Rectal smooth muscle tissue (tissue), 1 donor: ENCODE results near the gene FBLN2.

Source experiments
- H3K27ac ChIP-seq: one replicate; pipeline ENCODE4 v1.7.0; 2013; ENCODE audit warnings: low read depth, low read length, inconsistent platforms
- H3K27me3 ChIP-seq: one replicate; pipeline ENCODE4 v1.7.0; 2013; ENCODE audit warnings: low read length; ENCODE audit not compliant: control insufficient read depth, insufficient read depth
- H3K36me3 ChIP-seq: one replicate; pipeline ENCODE4 v1.7.0; 2013; ENCODE audit warnings: low read length; ENCODE audit not compliant: control insufficient read depth, insufficient read depth
- H3K4me1 ChIP-seq: one replicate; pipeline ENCODE4 v1.7.0; 2013; ENCODE audit warnings: low read length; ENCODE audit not compliant: control insufficient read depth, insufficient read depth
- H3K4me3 ChIP-seq: one replicate; pipeline ENCODE4 v1.7.0; 2013; ENCODE audit warnings: low read length
- H3K9ac ChIP-seq: one replicate; pipeline ENCODE4 v1.7.0; 2013; ENCODE audit warnings: low read length

FBLN2 gene

GRCh38 chr3:13655061-13655913 is 106.4 kb downstream of the FBLN2 start:
- H3K4me1 ChIP-seq, result no peaks in the 10 kb centered on the region
- H3K36me3 ChIP-seq, result no peaks in the 10 kb centered on the region
- H3K9ac ChIP-seq, result no peak overlapping the region
- H3K27ac ChIP-seq, result no peak overlapping the region
- H3K27me3 ChIP-seq, result peaks cover 21% of the 10 kb centered on the region
- no peak overlapping the region for H3K4me3 ChIP-seq

DNA sequence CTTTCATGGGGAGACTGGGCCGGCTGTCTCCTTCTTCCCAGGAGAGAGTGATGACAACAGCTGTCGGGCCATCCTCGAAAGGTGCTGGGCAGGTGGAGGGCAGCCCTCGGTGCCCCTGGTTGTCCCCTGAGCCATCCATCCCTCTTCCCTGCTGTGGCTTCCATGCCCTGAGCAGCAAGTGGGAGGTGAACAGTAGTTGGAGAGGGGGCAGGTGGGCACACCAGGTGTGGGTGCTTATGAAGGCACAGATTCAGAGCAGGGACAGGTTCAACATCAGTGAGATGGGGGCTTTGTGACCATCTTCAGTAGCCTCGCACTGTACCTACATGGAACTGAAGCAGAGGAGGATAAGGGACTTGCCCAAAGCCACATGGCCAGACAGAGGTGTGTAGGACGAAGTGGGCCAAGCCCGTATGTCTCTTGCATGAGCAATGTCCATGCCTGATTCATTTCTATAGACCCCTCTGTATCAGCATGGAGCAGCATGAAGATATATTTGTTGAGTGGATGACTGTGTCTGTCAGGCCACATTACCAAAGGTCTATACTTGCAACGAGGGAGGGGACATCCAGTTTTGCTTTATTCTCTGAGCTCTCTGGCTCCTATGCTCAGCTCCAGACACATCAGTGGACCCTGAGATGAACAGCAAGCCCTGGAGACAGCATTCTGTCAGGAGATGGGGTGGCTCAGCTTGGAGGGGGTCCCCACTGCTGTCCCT is 107.8 kb downstream of the FBLN2 start:
- Histone ChIP-seq H3K4me3 (no peak overlapping the region), H3K9ac (no peak overlapping the region), H3K4me1 (no peaks in the 10 kb centered on the region), H3K27ac (no peak overlapping the region), H3K27me3 (peaks cover 17% of the 10 kb centered on the region), H3K36me3 (no peaks in the 10 kb centered on the region)

- Histone ChIP-seq H3K4me1 (no peaks in the 10 kb centered on the region), H3K27ac (no peak overlapping the region), H3K4me3 (no peak overlapping the region), H3K36me3 (no peaks in the 10 kb centered on the region), H3K9ac (no peak overlapping the region), H3K27me3 (peaks cover 20% of the 10 kb centered on the region)
These were observed 108.9 kb downstream of the FBLN2 start for GRCh38 chr3:13657660-13658435.

- no peaks in the 10 kb centered on the region for H3K4me1 ChIP-seq
- no peak overlapping the region for H3K9ac ChIP-seq
- no peak overlapping the region for H3K4me3 ChIP-seq
- H3K27me3 ChIP-seq, result peaks cover 20% of the 10 kb centered on the region
- no peaks in the 10 kb centered on the region for H3K36me3 ChIP-seq
- no peak overlapping the region for H3K27ac ChIP-seq
These were observed 109.8 kb downstream of the FBLN2 start for GRCh38 chr3:13658681-13659080.

DNA sequence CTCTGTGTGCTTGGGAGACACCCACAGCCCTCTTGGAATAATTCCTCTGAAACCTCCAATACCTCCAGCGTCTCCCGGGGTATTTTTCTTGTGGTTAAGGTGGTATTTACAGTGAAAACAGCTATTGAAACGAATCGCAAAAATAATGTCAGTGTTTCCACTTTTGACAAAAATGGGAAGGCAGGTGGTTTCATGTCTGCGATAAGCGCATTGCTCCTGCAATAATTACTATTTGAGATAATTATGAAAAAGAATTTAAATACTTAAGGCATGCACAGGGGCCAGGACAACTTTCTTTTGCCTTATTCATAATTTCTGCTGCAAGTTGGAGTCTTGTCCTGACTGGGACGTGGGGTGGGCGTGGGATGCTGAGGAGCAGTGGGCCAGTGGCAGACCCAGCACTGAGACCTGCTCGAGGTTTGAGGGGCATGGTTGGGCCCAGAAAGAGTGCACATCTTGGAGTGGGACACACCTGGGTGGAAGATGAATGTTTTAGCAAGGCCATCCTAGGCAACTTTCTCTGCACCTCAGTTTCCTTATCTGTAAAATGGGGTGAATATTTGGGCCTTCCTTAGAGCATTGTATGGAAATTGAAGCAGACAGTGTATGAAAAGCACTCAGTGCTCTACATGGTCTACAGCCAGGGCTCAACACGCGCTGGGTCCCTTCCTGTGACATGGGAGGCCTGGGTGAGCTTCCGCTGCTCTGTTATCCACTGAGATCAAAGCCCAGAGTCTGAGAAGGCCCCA is 110.5 kb downstream of the FBLN2 start:
- H3K27me3 ChIP-seq, result peaks cover 15% of the 10 kb centered on the region
- H3K4me3 ChIP-seq, result no peak overlapping the region
- H3K27ac ChIP-seq, result no peak overlapping the region
- H3K36me3 ChIP-seq, result no peaks in the 10 kb centered on the region
- H3K9ac ChIP-seq, result no peak overlapping the region
- no peaks in the 10 kb centered on the region for H3K4me1 ChIP-seq

DNA sequence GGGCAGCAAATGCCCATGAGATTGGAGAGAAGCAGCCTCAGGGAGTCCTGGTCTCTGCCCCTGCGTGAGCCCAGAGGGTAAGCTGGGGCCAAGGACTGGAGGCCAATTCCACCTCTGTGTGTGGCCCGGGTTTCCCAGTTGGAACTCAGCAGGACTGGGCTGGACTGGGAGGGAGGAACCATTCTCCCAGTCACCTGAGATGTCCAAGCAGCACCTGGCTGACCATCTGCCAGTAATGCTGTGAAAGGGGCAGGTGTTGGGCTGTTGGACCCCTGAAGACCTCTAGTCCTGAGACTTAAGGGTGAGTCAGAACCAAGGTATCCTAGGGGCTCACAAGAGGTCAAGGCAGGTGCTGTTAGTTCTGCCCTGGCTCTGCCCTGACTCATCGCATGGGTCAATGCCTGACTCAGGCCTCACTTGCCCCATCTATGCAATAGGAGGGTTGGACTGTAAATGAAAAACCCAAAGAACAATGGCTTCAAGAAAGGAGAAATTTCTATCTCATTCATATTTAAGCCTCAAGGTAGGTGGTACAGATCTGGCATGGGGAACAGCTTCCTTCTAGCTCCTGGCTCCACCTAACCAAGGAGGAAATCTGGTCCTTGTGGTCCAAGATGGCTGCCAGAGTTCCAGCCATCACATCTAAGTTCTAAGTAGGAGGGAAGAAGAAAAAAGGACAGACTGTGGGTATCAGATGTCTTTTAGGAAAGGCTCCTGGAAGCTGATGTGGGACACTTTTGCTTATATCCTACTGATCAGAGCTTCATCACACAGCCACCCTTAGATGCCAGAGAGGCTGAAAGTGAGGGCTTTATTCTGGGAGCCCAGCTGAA is 111.3 kb downstream of the FBLN2 start:
- no peaks in the 10 kb centered on the region for H3K4me1 ChIP-seq
- no peak overlapping the region for H3K9ac ChIP-seq
- H3K27me3 ChIP-seq, result peaks cover 11% of the 10 kb centered on the region
- no peaks in the 10 kb centered on the region for H3K36me3 ChIP-seq
- H3K4me3 ChIP-seq, result no peak overlapping the region
- H3K27ac ChIP-seq, result no peak overlapping the region

GRCh38 chr3:13661121-13661520 is 112.2 kb downstream of the FBLN2 start:
- Histone ChIP-seq H3K9ac (no peak overlapping the region), H3K27ac (no peak overlapping the region), H3K4me1 (no peaks in the 10 kb centered on the region), H3K36me3 (no peaks in the 10 kb centered on the region), H3K4me3 (no peak overlapping the region), H3K27me3 (peaks cover 9% of the 10 kb centered on the region)

DNA sequence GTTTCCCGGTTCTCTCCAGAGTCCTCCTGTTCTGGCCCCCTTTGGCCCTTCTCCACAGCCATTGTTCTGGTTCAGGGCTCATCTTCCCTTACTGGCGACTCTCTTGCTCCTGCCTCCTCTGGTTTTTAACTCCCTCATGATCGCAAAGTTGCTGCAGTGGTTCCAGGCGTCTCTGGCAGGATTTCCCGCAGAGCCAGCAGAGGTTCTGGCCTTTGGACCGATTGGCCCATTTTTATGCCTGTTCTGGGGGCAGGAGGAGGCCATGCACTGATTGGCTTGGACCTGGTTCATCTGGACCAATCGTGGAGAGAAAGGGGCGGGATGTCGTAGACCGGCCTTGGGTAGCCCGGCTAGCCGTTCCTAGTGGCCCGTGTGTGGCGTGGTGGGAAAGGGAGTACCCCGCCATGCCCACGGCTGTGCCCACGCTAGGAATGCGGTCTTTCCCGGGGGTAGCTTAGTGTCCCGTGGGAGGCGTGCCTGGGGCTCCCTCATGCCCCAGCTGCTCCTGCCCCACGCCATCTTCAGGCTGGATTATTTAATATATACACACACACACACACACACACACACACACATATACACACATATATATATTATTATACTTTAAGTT is 113.4 kb downstream of the FBLN2 start:
- Histone ChIP-seq H3K27me3 (peaks cover 6% of the 10 kb centered on the region), H3K27ac (no peak overlapping the region), H3K4me1 (no peaks in the 10 kb centered on the region), H3K9ac (no peak overlapping the region), H3K4me3 (no peak overlapping the region), H3K36me3 (no peaks in the 10 kb centered on the region)

GRCh38 chr3:13663781-13664535 is 115.0 kb downstream of the FBLN2 start:
- Histone ChIP-seq H3K27ac (no peak overlapping the region), H3K36me3 (no peaks in the 10 kb centered on the region), H3K27me3 (peaks cover 6% of the 10 kb centered on the region), H3K9ac (no peak overlapping the region), H3K4me1 (no peaks in the 10 kb centered on the region), H3K4me3 (no peak overlapping the region)

- Histone ChIP-seq H3K27ac (no peak overlapping the region), H3K36me3 (no peaks in the 10 kb centered on the region), H3K4me3 (no peak overlapping the region), H3K9ac (no peak overlapping the region), H3K4me1 (no peaks in the 10 kb centered on the region), H3K27me3 (peaks cover 6% of the 10 kb centered on the region)
These were observed 116.8 kb downstream of the FBLN2 start for GRCh38 chr3:13665582-13666226.
